ENCODE results near the gene TSPAN31.

- TF ChIP-seq CTCF (IDR thresholded peaks at IDR 0.05; ENCODE audit: low read depth, low read length, poor library complexity, severe bottlenecking) (no peak), EZH2phosphoT487 (IDR thresholded peaks at IDR 0.05; ENCODE audit: borderline replicate concordance, low read length) (no peak)
Observed at GRCh38 chr12:57757771-57758170, 12.9 kb downstream of the TSPAN31 start.

All from DOHH2 (cell line).